Sigmoid colon (tissue), 7 donors: Measurements from ENCODE around the gene PXT1. TPM values are rescaled to one million over a fixed set of nuclear protein-coding genes. Genes with fewer than 3 reads are reported as not detected.

Experiments used
- DNase-seq: peaks from one replicate; pipeline ENCODE4 v3.0.0-alpha.2; 2019
- H3K27ac ChIP-seq, 4 donors: fragments of 200-600 bp; sonication (generic); one replicate each; pipeline ENCODE4 v1.5.1; 2016 to 2019; ENCODE audit warnings: mild to moderate bottlenecking in 1 of 4
- H3K27me3 ChIP-seq, 3 donors: fragments of 200-600 bp; sonication (generic); one replicate each; pipeline ENCODE4 v1.5.1; 2019; ENCODE audit warnings: mild to moderate bottlenecking in 1 of 3
- H3K36me3 ChIP-seq, 4 donors: fragments of 200-600 bp; sonication (generic); one replicate each; pipeline ENCODE4 v1.5.1; 2016 to 2019
- H3K4me1 ChIP-seq, 4 donors: fragments of 200-600 bp; sonication (generic); one replicate each; pipeline ENCODE4 v1.5.1; 2017 to 2019
- H3K4me3 ChIP-seq, 4 donors: fragments of 200-600 bp; sonication (generic); one replicate each; pipeline ENCODE4 v1.5.1; 2017 to 2019; ENCODE audit warnings: mild to moderate bottlenecking in 2 of 4, moderate library complexity in 1 of 4
- H3K9me3 ChIP-seq, 4 donors: fragments of 200-600 bp in 3 of 4; sonication (generic) in 3 of 4; one replicate each; pipeline versions ENCODE4 v1.5.1 to v1.6.1; 2013 to 2019
- EP300 ChIP-seq, 4 donors: sonication (generic); formaldehyde crosslinking; IDR thresholded peaks; one replicate each; pipeline ENCODE4 v1.6.1; 2017; ENCODE audit warnings: antibody characterized with exemption in 4 of 4
- POLR2A ChIP-seq, 2 donors: fragments of 450-650 bp; IDR thresholded peaks; one replicate each; pipeline ENCODE4 v1.6.1; 2016; ENCODE audit warnings: antibody characterized with exemption in 2 of 2, mild to moderate bottlenecking in 2 of 2, moderate library complexity in 2 of 2
- POLR2AphosphoS5 ChIP-seq, 4 donors: sonication (generic); formaldehyde crosslinking; IDR thresholded peaks; one replicate each; pipeline ENCODE4 v1.6.1; 2017; ENCODE audit warnings: antibody characterized with exemption in 4 of 4
- WGBS, 2 donors: extraction: QIAGEN DNeasy Blood & Tissue Kit; methylation state at CpG; one replicate each; pipeline ENCODE4 v1.1.7; 2013; 5-methylcytosine and 5-hydroxymethylcytosine counted together
- intact Hi-C: fragments of 100-400 bp; cut with DNase I; formaldehyde crosslinking; loops from one replicate; pipeline ENCODE4 v1.15.1; 2023
- polyA plus RNA-seq, 3 donors: library from polyadenylated mRNA; stranded (reverse); fragments of 200-250 nt; gene quantifications; one replicate each; pipeline ENCODE4 v1.2.3, GENCODE V29; 2013
- total RNA-seq, 4 donors: library from RNA; depleted of rRNA; stranded (reverse); fragments of >200 nt; gene quantifications; one replicate each; pipeline ENCODE4 v1.1.0, GENCODE V29; 2016
- TF ChIP-seq, protein P1 (sequence below), 4 experiments: fragments of 450-650 bp in 3 of 4; fragments of 200-600 bp in 1 of 4; IDR thresholded peaks; one replicate each; pipeline ENCODE4 v1.5.1; 2016 to 2019; ENCODE audit warnings: antibody characterized with exemption in 4 of 4, mild to moderate bottlenecking in 3 of 4, moderate library complexity in 2 of 4
- donor health status: healthy with polysubstance abuse.
- donor health status: Bipolar disorder and iron deficiency.
- donor health status: healthy.

The PXT1 gene
- total and polyA plus RNA-seq, 7 donors = not detected

DNA sequence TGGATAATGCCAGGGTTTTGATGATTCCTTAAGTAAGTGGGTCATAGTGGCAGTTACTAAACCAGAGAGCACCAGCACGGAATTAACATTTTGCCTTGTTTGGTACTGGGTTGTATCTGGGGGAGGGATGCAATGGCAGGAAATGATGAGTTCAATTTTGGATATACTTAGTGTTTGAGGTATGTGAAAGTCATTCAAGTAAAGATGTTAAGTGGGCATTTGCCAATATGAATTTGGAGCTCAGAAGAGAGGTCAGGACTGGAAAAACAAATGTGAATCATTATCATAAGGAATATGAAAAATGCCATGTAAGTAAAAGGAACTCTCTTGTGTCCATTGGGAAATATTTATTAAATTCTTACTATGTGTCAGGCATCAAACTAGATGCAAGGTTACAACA, 6.2 kb downstream of the PXT1 start:
- intact Hi-C loops = no loop called here
- 91 to 96% methylated on average over 1 of the region's 1 CpG for WGBS, 2 donors
- Histone ChIP-seq H3K9me3 (no peaks in the 10 kb centered on the region), H3K27me3 (no peaks in the 10 kb centered on the region), H3K36me3 (no peaks in the 10 kb centered on the region), H3K4me3 (no peak overlapping the region), H3K4me1 (peaks cover 0 to 13% (median 8%) of the 10 kb centered on the region in 4 donors), H3K27ac (no peak overlapping the region)
- TF ChIP-seq POLR2A (IDR thresholded peaks at IDR 0.05) = no peak
- no peak for TF ChIP-seq EP300 (IDR thresholded peaks at IDR 0.05)
- no peak for TF ChIP-seq POLR2AphosphoS5 (IDR thresholded peaks at IDR 0.05)
- TF ChIP-seq, protein P1, sequence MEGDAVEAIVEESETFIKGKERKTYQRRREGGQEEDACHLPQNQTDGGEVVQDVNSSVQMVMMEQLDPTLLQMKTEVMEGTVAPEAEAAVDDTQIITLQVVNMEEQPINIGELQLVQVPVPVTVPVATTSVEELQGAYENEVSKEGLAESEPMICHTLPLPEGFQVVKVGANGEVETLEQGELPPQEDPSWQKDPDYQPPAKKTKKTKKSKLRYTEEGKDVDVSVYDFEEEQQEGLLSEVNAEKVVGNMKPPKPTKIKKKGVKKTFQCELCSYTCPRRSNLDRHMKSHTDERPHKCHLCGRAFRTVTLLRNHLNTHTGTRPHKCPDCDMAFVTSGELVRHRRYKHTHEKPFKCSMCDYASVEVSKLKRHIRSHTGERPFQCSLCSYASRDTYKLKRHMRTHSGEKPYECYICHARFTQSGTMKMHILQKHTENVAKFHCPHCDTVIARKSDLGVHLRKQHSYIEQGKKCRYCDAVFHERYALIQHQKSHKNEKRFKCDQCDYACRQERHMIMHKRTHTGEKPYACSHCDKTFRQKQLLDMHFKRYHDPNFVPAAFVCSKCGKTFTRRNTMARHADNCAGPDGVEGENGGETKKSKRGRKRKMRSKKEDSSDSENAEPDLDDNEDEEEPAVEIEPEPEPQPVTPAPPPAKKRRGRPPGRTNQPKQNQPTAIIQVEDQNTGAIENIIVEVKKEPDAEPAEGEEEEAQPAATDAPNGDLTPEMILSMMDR (IDR thresholded peaks at IDR 0.05) = no peak
- no peak for DNase-seq

DNA sequence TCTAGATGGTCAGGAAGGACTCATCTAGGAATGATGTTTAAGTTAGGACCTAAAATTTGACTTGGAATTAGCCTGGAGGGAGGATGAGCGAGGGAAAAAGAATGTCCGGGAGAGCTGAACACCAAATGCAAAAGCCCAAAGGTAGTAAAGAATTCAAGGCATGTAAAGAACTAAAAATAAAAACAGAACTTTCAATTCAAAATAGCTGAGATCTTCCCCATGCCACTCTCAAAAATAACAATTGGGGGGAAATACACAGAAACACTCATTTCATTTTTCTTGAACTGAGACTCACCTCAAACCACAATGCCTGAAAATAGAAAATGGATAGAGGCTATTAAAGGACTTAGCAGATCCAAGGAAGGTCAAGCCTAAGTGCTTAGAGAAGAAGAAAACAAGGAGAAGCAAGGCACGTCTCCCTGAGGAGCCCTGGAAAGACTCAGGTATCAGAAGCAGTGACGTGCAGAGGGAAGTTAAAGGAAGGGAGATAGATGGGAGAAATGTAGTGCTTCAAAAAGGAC, 10.4 kb downstream of the PXT1 start:
- Histone ChIP-seq H3K27ac (peak overlapping the region in 1 of 4 donors; percentile 10), H3K27me3 (no peaks in the 10 kb centered on the region), H3K9me3 (no peaks in the 10 kb centered on the region), H3K36me3 (no peaks in the 10 kb centered on the region), H3K4me1 (peaks cover 0 to 7% (median 0%) of the 10 kb centered on the region in 4 donors), H3K4me3 (no peak overlapping the region)
- 81 to 93% methylated on average over 4 of the region's 4 CpGs for WGBS, 2 donors
- no peak for TF ChIP-seq POLR2AphosphoS5 (IDR thresholded peaks at IDR 0.05)
- TF ChIP-seq EP300 (IDR thresholded peaks at IDR 0.05) = no peak
- TF ChIP-seq POLR2A (IDR thresholded peaks at IDR 0.05) = no peak
- TF ChIP-seq, protein P1 (IDR thresholded peaks at IDR 0.05) = no peak
- intact Hi-C loops = no loop called here
- no peak for DNase-seq

DNA sequence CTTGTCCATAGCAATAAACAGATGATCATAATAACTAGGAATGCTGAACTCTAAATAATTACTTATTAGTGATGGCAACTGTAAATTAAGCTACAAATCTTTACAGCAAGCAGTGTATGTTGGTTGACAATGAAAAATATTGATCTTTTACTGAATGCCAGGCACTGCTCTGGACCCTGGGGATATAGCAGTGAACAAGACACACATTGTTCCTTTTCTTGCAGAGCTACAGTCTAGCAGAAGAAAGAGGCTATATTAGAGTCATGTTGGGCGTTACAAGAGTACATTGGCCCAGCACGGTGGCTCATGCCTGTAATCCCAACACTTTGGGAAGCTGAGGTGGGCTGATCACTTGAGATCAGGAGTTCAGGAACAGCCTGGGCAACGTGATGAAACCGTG, 11.5 kb downstream of the PXT1 start:
- Histone ChIP-seq H3K27me3 (no peaks in the 10 kb centered on the region), H3K9me3 (no peaks in the 10 kb centered on the region), H3K27ac (no peak overlapping the region), H3K4me1 (peaks cover 0 to 7% (median 0%) of the 10 kb centered on the region in 4 donors), H3K36me3 (no peaks in the 10 kb centered on the region), H3K4me3 (no peak overlapping the region)
- DNase-seq = no peak
- TF ChIP-seq POLR2A (IDR thresholded peaks at IDR 0.05) = no peak
- TF ChIP-seq, protein P1 (IDR thresholded peaks at IDR 0.05) = no peak
- TF ChIP-seq EP300 (IDR thresholded peaks at IDR 0.05) = no peak
- TF ChIP-seq POLR2AphosphoS5 (IDR thresholded peaks at IDR 0.05) = no peak
- intact Hi-C loops = no loop called here
- 87 to 89% methylated on average over 4 of the region's 4 CpGs for WGBS, 2 donors

DNA sequence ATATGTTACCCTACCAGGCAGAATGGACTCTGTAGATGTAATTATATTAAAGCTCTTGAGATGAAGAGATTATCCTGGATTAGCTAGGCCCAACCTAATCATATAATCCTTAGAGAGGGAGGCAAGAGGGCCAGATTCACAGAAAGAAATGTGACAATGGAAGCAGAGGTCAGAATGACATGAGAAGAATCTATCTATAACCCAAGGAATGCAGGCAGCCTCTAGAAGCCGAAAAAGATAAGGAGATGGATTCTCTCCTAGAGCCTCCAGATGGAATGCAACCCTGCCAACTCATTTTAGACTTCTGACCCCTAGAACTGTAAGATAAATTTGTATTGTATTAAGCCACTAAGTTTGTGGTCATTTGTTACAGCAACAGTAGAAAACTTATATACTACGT, 12.3 kb downstream of the PXT1 start:
- H3K4me3 ChIP-seq = no peak overlapping the region
- peaks cover 0 to 7% (median 0%) of the 10 kb centered on the region in 4 donors for H3K4me1 ChIP-seq
- H3K27me3 ChIP-seq = no peaks in the 10 kb centered on the region
- TF ChIP-seq, protein P1 (IDR thresholded peaks at IDR 0.05) = no peak
- TF ChIP-seq POLR2A (IDR thresholded peaks at IDR 0.05) (no peak), EP300 (IDR thresholded peaks at IDR 0.05) (no peak), POLR2AphosphoS5 (IDR thresholded peaks at IDR 0.05) (no peak)
- no peak overlapping the region for H3K27ac ChIP-seq
- intact Hi-C loops = no loop called here
- no peaks in the 10 kb centered on the region for H3K9me3 ChIP-seq
- no peak for DNase-seq
- WGBS, 2 donors = 84 to 89% methylated on average over 2 of the region's 2 CpGs
- H3K36me3 ChIP-seq = no peaks in the 10 kb centered on the region

DNA sequence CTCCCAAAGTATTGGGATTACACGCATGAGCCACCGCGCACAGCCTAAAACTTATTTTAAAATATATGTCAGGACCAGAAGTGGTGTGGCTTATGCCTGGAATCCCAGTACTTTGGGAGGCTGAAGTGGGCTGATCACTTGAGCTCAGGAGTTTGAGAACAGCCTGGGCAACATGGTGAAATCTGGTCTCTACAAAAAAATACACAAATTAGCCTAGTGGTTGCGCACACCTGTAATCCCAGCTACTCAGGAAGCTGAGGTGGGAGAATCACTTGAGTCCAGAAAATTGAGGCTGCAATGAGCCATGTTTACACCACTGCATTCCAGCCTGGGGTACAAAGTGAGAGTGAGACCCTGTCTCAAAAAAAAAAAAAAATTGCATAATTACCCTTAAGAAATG, 13.7 kb downstream of the PXT1 start:
- no peaks in the 10 kb centered on the region for H3K27me3 ChIP-seq
- no peaks in the 10 kb centered on the region for H3K36me3 ChIP-seq
- H3K27ac ChIP-seq = no peak overlapping the region
- H3K4me3 ChIP-seq = no peak overlapping the region
- TF ChIP-seq POLR2A (IDR thresholded peaks at IDR 0.05) = no peak
- TF ChIP-seq EP300 (IDR thresholded peaks at IDR 0.05) = no peak
- no peak for TF ChIP-seq POLR2AphosphoS5 (IDR thresholded peaks at IDR 0.05)
- TF ChIP-seq, protein P1 (IDR thresholded peaks at IDR 0.05) = no peak
- peaks cover 0 to 7% (median 0%) of the 10 kb centered on the region in 4 donors for H3K4me1 ChIP-seq
- H3K9me3 ChIP-seq = no peaks in the 10 kb centered on the region
- intact Hi-C loops = no loop called here
- whole genome bisulfite sequencing, 2 donors = 53 to 98% methylated on average over 4 of the region's 4 CpGs
- no peak for DNase-seq
